T-helper 2 cell treated with Interferon-gamma antibody and Interleukin-4, amounts not matched to agents 100 ng/mL and 5 ng/mL, for 36 hours (primary cell): ENCODE data around the gene ITGA5. TPM values are rescaled to one million over a fixed set of nuclear protein-coding genes. Genes with fewer than 3 reads are reported as not detected.
"Not testable (repeated sequence)": the region's sequence is repeated elsewhere in the genome, so short reads cannot be mapped to it uniquely, and the experiment has no call there.

Experiments used
- intact Hi-C: fragments of 100-400 bp; cut with micrococcal nuclease; formaldehyde crosslinking; loops from one replicate; pipeline ENCODE4 v1.15.1; 2023
- total RNA-seq: library from RNA; stranded (reverse); gene quantifications from 2 replicates; pipeline ENCODE4 v1.2.3, GENCODE V29; 2022

The ITGA5 gene
- total RNA-seq, 1 donor from 2014 or later, result 80.3 TPM

DNA sequence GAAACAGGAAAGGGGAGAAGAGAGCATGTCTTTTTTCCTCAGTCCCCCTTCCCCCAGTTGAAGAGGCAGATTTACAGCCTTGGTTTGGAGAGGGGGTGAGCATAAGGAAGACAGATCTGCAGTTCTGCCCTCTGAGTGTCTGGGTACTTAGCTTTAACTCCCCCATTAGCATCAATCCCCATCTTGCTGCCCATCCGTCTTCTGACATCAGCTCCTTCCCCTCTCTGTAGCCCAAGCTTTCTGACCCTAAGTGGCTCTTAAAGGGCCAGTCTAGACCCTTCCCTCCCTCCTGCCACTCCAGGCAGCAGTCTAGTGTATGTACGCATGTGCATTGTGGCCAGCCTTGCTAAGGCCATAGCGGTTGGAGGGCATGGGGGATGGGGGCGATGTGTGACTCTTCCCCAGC is 62.1 kb downstream of the ITGA5 start:
- intact Hi-C loops, result no loop called here

DNA sequence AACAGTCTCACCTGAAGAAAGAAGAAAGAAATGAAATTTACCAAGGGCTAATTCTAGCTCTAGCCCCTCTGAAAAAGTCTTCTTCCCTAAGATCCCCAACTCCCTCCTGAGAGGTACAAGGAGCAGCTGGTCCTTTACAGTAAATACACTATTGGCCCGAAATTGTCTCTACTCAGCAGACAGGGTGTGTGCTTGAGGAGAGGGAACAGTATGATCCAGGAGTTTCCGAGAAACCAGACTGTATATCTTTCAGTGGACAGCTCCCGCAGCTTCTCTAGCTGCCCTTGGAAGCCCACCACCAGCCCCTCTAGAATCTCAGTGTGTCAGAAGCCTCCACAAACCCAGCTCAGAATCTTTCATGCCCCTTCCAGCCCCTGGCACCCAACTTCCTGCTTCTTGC is 62.8 kb downstream of the ITGA5 start:
- intact Hi-C loops, result no loop called here

DNA sequence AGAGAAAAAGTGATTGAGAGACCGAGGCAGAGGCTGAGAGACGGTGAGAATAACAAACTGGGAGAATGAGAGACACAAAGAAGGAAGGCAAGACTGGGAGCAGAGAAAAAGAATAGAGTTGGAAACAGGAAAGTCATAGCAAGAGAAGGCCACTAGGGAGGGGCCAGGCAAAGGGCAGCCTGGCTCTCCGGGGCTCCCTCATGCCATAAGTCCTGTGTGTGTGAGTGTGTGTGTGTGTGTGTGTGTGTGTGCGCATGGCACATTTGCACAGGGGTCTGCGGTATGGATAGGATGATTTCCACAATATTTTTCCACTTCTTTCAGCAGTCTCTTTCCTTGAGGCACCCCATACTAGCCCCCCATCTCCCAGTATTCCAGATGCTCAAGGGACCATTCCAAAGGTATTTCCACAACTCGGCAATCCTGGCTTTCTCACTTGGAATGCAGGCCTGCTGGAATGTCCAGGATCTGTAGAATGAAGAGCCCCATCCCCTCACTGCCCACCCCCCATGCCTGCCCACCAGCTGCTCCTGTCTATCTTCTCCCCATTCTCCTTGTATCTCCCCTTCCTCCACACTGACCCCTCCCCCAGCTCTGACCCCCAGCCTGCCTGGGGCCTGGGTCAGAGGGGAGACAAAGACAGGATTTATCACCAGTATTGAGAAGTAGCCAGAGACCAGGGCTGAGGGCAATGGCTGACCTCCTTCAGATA is 63.8 kb downstream of the ITGA5 start:
- intact Hi-C loops, result no loop called here

DNA sequence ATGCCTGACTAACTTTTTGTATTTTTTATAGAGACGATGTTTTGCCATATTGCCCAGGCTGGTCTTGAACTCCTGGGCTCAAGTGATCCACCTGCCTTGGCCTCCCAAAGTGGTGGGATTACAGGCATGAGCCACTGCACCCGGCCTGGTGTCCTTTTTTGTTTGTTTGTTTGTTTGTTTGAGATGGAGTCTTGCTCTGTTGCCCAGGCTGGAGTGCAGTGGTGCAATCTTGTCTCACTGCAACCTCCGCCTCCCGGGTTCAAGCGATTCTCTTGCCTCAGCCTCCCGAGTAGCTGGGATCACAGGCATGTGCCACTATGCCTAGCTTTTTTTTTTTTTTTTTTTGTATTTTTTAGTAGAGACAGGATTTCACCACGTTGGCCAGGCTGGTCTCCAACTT is 64.8 kb downstream of the ITGA5 start:
- intact Hi-C loops, result not testable (repeated sequence)

DNA sequence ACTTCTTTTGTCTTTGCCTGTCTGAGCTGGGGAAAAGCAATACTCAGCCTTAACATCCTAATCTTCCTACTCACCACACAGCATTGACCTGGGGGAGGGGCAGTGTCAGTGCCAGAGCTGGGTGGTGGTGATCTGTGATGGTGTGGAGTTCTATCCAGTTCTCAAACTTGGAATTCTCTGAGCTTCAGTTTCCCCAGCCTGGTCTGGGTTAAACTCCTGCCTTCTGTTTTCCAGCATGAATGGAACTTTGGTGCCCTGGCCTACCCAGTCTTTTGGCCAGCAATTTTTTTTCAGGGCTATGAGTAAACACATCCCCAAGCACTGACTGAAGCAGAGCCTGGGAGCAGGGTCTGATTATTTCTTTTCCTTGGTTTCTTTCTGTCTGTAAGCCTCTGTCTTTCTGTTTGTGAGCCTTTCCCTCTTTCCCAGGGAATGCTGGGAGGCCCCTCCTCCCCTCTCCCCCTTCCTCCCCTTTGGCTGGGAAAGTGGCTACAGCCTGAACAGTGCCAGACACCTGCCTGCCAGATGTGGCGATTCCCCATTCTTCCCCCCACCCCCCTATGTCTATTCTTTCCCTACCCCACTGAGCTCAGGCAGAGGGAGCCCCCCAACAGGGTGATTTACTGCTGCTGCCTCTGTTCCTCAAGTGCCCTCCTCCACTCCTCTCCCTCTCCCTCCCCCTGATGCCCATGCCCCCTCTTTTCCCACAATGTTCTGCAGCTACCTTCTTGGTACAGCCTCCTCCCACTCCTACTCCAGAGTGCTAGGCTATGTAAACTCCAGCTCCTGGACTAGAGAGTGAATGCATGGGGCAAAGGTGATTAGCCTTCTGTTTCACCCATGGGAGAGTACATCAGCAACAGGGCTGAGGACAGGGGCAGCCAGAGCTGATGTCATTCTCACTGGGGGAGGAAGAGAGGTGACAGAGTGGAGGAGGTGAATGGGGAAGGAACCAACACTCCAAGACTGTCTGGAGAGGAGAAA is 65.9 kb downstream of the ITGA5 start:
- intact Hi-C loops, result no loop called here

DNA sequence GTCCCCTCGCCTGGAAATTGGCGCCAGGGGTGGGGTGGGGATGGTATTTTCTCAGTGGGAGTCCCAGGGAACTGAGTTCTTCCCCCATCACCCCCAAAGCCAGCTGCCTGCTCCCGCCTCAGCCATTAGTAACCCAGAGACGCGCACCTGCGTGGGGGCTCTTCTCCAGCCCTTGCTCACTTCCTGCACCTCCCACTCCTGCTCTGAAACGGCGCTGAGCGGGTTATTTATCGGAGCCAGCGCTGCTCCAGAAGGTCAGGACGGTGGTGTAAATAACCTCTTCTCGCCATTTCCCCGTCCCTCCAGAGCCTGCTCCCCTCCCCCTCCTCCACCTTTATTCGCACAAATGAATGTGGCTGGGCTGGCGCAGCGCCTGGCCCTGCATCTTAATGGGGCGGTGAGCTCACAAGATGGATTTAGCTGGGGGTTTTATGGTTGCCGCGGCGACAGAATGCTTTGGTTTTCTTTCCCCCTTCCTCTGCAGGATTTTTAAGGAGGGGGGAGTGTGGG is 67.0 kb downstream of the ITGA5 start:
- intact Hi-C loops, result no loop called here

DNA sequence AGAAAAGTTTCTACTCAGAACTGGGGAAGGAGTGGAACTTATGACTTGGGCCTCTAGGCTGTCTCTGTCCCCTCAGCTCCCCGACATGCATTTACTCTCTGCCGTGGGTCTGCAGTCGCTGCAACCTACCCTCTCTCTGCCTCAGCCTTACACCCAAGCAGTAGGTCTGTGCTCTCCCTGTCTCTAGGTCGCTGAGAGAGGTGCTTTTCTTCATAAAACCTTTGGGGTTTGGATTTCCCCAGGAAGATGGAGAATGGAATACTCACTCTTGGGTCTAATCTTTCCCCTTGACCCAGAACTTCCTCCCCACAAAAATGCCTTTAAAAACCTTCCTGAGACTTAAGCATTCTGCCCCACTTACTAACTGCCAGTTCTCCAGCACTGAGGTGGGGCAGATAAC is 67.7 kb downstream of the ITGA5 start:
- intact Hi-C loops, result no loop called here

DNA sequence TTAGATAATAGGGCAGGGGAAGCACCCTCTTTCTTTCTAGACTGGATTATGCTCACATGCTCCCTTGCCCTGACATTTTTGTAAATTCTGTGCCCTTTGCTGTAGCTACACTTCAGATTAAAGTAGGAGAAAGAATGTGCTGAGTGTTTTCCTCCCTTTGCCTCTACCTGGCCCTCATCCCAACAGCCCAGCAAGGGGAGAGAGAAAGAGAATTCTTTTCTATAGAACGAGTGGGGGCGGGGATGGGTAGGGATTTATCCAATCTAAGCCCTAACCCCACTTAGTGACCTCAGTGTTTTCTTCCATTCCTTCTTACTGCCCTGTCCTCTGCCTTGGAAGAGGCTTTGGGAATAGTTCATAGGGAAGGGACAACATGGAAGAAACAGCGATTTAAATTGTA is 68.3 kb downstream of the ITGA5 start:
- intact Hi-C loops, result no loop called here

DNA sequence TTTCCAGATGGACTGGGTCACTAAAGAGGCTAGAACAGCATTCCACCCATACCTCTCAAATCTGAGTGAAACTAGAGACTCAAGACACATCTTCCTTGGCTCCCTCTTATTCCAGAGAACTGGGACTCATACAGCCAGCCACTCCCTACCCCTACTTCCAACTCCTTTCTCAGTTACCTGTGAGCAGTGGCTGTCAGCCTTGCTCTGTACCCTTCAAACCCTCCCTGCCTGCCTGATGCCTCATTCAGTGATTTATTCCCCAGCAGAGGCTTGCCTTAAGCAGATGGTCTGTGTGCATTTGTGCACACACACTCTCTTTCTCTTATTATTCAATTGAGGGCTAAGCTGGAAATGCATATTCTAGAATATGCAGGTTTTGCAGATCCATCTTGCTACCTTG is 69.4 kb downstream of the ITGA5 start:
- intact Hi-C loops, result no loop called here

DNA sequence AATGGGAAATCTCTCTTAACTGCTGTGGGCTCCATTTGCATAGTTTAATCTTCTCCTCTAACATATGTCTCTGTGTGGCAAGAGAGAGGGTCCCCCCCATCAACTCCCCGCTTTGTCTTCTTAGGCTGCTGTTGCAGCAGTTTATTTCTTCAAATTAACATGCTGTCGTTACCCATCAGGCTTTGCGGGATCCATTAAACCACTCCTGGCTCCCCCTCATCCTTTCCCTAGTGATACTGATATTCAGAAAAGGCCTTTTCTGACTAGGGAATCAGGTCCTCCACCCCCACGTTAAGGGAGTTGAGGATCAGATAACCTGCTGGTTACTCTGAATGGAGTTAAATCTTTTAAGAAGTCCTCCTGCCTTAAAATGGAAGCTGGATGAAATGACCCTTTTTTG is 70.0 kb downstream of the ITGA5 start:
- intact Hi-C loops, result no loop called here

Other genes starting within 250 kb of the ITGA5 start
- 25.7 and 27.5 TPM in 2 replicates for gene SMUG1, start 230.3 kb downstream of the ITGA5 start, total RNA-seq
- gene CBX5, start 139.1 kb downstream of the ITGA5 start, total RNA-seq, result 152 and 153 TPM in 2 replicates
- gene HNRNPA1, start 138.5 kb downstream of the ITGA5 start, total RNA-seq, result 1,517 and 1,552 TPM in 2 replicates
- gene NFE2, start 118.3 kb downstream of the ITGA5 start, total RNA-seq, result not detected in 2 replicates
- 136 and 139 TPM in 2 replicates for gene COPZ1, start 94.1 kb downstream of the ITGA5 start, total RNA-seq
- gene GPR84, start 54.8 kb downstream of the ITGA5 start, total RNA-seq, result 0.32 and 0.39 TPM in 2 replicates
- 0.57 and 0.70 TPM in 2 replicates for gene ZNF385A, start 34.5 kb downstream of the ITGA5 start, total RNA-seq
- 9.4 and 10.2 TPM in 2 replicates for gene GTSF1, start 54.3 kb upstream of the ITGA5 start, total RNA-seq
- gene NCKAP1L, start 78.5 kb upstream of the ITGA5 start, total RNA-seq, result 167 and 169 TPM in 2 replicates
- 18.5 and 18.7 TPM in 2 replicates for gene PDE1B, start 130.3 kb upstream of the ITGA5 start, total RNA-seq
- not detected in 2 replicates for gene PPP1R1A, start 169.4 kb upstream of the ITGA5 start, total RNA-seq
- not detected in 2 replicates for gene LACRT, start 215.6 kb upstream of the ITGA5 start, total RNA-seq
- gene DCD, start 229.1 kb upstream of the ITGA5 start, total RNA-seq, result not detected in 2 replicates